HG02623 (cell line): ENCODE data around the gene FUT3.

Source experiments
- ATAC-seq: cut with Tn5 transposase; IDR thresholded peaks from one replicate; pipeline ENCODE4 v1.9.1; 2021; ENCODE audit warnings: moderate library complexity; ENCODE audit not compliant: unreplicated experiment

FUT3 gene

GRCh38 chr19:5826531-5827341 is 24.5 kb downstream of the FUT3 start:
- no peak for ATAC-seq

DNA sequence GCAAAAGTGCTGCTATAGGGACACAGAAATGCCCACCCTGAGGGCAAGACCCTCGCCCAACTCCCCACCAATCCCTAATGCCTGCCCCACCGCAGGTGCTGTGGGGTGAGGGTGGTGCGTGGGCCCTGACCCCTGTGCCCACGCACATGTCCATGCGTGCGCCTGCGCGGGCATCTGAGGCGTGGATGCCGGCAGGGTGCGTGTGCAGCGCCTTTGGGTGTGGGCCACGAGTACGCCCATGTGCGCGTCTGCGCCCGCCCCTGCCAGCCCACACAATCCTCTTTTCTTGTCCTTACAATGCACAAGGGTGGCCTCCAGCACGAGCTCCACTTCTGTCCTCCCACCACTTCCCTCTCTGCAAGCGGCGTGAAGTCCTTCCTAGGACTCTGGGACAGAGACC is 26.1 kb downstream of the FUT3 start:
- ATAC-seq: no peak

DNA sequence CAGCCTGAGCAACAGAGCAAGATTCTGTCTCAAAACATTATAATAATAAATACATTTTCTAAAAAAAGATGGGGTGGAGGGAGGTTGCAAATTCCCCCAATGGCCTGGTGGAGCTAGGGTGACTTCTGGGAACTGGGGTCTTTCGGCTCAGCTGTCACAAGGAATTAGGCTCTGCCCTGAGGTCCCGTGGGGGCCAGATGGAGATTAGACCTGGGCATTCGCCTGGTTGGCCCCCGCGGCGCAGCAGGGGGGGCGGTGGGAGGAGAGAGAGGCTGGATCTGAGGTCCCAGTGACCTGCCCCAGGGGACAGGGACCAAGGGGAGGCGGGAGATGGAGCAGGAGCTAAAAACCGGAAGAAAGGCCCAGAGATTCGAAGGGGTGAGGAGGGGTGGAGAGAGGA is 26.5 kb downstream of the FUT3 start:
- no peak for ATAC-seq

GRCh38 chr19:5823579-5824281 is 27.5 kb downstream of the FUT3 start:
- no peak for ATAC-seq

DNA sequence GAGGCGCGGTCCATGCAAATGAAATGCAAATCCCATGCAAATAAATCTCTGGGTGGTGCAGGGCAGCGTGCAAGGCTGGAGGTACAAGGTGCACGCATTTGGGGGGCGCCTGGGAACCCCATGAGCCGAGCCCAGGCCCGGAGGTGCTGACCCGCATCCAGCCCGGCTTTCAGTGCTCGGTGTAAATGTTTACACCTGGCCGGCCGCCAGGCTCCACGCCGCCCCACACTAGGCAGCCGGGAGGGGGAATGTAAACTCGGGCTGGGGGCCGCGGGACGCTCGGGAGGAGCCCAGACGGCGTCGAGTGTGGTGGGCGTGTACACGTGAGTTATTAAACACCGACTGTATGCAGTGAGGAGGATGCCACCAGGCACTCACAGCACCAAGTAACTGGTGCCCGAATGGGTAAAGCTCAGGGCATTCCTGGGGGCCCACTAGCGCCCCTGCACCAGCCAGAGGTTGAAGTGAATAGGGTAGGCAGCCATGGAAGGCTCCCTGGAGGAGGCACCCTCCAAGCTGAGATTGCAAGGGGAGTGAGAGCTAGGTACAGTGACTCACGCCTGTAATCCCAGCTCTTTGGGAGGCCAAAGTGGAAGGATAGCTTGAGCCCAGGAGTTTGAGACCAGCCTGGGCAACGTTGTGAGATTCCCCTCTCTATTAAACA is 28.9 kb downstream of the FUT3 start:
- ATAC-seq: no peak

DNA sequence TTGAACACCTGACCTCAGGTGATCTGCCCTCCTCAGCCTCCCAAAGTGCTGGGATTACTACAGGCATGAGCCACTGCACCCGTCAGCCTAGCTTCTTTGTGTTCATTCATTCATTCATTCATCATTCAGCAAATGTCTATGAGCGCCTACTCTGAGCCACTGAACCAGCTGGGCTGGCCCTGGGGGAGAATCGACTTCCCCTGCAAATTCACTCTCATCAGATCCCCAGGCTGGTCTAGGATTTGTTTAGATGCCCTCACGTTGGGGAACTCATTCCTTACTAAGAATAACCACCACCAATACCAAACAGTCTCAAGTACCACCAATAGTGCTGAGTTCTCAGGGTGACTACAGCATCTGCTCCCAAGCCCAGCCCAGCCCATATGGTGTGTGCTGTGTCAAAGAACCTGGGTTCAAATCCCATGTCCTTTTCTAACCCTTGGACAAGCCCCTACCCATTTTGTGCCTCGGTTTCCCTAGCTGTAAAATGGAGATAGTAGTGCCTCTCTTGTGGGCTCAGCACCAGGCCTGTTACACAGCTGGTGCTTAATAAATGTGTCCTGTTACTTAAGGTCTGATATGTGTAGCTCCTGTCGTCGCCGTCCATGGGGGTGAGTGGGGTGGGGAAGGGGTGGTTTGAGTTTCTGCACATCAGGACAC is 29.6 kb downstream of the FUT3 start:
- no peak for ATAC-seq

DNA sequence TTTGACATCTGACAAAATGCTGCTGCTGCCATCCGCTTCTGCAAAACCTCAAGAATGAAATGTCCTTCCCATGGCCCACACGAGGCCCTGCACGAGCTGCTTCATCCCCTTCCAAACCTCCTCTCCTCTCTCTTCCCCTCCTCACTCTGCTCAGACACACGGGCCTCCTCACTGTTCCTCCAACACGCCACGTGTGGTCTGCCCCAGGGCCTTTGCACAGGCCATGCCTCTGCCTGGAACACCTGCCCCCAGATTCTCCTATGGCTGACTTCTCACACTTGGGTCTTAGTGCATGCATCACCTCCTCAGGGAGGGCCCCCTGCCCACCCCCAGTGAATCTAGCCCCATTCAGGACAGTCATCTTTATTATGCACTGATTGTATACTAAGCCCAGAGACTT is 30.5 kb downstream of the FUT3 start:
- ATAC-seq: no peak

DNA sequence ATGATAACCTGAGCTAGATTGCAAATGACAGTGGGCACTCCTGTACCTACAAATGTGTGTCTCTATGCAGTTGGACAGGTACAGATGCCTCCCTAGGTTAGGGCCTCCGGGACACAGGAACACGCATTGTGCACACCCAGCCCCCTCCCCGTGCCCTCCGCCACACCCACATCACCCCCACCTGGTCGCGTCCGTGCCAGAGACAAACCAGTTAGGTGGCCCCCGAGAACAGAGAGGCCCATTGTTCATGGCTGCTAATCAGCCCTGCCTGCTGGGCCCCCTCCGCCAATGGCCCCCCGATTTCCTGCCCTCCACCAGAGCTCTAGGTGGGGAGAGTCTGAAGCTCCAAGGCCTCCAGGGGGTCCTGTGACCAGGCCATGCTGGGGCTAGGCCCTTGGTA is 32.7 kb downstream of the FUT3 start:
- ATAC-seq: no peak

DNA sequence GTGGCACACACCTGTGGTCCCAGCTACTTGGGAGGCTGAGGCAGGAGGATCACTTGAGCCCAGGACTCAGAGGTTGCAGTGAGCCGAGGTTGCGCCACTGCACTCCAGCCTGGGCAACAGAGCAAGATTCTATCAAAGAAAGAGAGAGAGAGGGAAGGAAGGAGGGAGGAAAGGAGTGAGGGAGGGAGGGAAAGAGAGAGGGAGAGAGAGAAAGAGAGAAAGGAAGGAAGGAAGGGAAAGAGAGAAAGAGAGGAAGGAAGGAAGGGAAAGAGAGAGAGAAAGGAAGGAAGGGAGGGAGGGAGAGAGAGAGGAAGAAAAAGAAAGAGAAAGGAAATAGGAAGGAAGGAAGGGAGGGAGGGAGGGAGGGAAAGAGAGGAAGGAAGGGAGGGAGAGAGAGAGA is 34.0 kb downstream of the FUT3 start:
- ATAC-seq: no peak

- no peak for ATAC-seq
These were observed 36.4 kb downstream of the FUT3 start for GRCh38 chr19:5814852-5815246.

- ATAC-seq: no peak
These were observed 37.0 kb downstream of the FUT3 start for GRCh38 chr19:5814123-5814851.

DNA sequence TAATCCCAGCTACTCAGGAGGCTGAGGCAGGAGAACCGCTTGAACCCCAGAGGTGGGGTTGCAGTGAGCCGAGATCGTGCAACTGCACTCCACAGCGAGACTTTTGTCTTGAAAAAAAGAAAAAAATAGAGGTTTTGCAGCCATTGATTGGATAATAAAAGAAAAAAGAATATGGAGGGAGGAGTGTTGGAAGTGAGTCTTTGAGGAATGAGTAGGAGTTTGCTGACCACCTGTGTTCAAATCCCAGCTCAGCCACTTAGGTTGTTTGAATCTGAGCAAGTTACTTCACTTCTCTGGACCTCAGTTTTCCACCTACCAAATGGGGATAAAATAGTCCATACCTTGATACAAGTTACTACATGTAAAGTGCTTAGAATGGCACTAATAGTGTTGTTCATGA is 40.1 kb downstream of the FUT3 start:
- ATAC-seq: no peak

DNA sequence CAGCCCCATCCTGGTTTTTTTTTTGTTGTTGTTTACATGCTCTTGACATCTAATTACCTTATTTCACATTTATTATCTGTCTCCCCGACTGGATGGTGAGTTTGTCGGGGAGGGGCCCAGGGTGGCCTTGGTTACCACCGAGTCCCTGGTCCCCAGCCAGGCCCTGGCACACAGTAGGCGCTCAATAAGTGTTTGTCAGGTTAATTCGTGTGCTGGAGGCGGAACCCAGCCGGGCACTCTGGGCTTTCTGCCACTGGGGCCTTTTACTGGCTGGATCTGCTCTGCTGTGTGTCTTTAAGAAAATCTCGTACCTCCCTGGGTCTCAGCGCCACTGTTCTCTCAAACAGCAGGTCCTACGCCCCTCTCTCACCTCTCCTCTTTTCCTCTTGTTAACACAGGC is 41.8 kb downstream of the FUT3 start:
- ATAC-seq: no peak

DNA sequence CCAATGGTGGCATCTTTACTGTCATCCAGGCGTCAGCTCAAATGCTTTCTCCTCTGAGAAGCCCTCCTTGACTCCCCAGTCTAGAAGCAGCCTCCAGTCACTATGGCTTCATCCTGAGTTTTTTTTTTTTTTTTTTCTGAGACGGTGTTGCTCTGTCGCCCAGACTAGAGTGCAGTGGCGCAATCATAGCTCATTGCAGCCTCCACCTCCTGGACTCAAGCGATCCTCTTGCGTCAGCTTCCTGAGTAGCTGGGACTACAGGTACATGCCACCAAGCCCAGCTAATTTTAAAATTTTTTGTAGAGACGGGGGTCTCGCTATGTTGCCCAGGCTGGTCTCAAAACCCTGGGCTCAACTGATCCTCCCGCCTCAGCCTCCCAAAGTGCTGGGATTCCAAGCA is 42.2 kb downstream of the FUT3 start:
- ATAC-seq: no peak

DNA sequence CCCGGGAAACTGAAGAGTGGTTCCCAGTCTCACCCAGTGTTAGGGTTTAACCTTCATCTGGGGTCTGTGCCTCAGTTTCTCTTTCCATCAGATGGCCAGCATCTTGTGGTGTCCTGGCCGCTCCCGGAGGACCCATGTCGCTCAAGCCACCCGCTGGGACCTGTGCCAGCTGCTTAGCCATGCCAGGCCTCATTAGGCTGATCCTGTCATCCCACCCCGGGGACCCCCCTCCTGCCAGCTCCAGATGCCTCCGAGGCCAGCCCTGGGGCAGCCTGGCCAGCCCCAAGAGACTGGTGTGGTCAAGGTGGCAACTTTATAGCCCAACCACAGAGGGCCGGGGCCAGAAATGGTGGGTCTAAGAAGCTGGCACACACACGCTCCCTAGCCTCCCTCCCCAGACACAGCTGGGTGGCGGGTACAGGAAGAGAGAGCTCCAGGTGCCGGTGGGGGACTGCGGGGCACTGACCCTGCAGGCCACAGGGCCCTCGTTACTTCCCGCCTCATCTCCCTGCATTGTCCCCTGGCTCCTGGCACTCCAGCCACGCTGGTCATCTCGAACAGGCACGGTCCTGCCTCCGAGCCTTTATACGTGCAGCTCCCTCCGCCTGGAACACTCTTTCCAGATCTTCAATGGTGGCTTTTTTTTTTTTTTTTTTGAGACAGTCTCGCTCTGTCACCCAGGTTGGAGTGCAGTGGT is 43.0 kb downstream of the FUT3 start:
- ATAC-seq: no peak

- no peak for ATAC-seq
These were observed 44.3 kb downstream of the FUT3 start for GRCh38 chr19:5806905-5807304.

DNA sequence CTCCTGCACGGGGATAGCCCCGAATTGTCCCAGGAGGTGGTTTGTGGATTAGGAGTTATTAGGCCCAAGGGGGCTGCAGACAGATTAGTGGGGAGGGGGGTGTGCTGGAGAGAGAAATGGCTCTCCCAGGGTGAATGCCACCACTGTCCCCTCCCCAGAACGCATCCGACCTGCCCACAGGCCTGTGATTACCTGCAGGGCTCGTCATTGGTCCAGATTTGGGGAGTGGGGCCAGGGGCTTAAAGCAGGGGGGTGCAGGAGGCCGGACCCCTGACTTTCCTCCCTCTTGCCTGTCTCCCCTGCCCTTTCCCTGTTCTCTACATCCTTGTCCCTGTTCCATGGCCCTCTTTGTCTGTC is 45.1 kb downstream of the FUT3 start:
- no peak for ATAC-seq

GRCh38 chr19:5805462-5806132 is 45.7 kb downstream of the FUT3 start:
- ATAC-seq: no peak

- ATAC-seq: no peak
These were observed 46.5 kb downstream of the FUT3 start, which contains the start of gene NRTN for GRCh38 chr19:5804516-5805461. Gene NRTN, plus strand, starts transcription at chr19:5805067. Its CDS starts 19,099 bp downstream, at chr19:5824166.
